Astrocyte of the spinal cord (primary cell): ENCODE measurements around the gene BATF2.
"Not testable (repeated sequence)": the region's sequence is repeated elsewhere in the genome, so short reads cannot be mapped to it uniquely, and the experiment has no call there.

Experiments used
- DNase-seq: peaks from one replicate; pipeline ENCODE4 v3.0.0; 2011; ENCODE audit warnings: low read depth, low spot score
- H3K4me3 ChIP-seq: 2 replicates; pipeline ENCODE4 v1.5.1; 2011; ENCODE audit warnings: low read depth, mild to moderate bottlenecking, low read length, moderate library complexity
- CTCF ChIP-seq: IDR thresholded peaks from 2 replicates; pipeline ENCODE4 v1.5.1; 2012; ENCODE audit warnings: low read depth, mild to moderate bottlenecking, low read length, inconsistent platforms
- in situ Hi-C: cut with HindIII; loops from 2 replicates; pipeline ENCODE4 v1.10.0; 2017; ENCODE audit warnings: low sequenced_read_pairs

BATF2 gene

GRCh38 chr11:64994318-64994717, 2.5 kb downstream of the BATF2 start:
- DNase-seq = no peak
- no peak for TF ChIP-seq CTCF

GRCh38 chr11:64990222-64990923, 6.4 kb downstream of the BATF2 start:
- in situ Hi-C loops = no loop called here
- no peak for TF ChIP-seq CTCF
- H3K4me3 ChIP-seq = no peak overlapping the region
- DNase-seq = no peak

More at GRCh38 chr11:64994318-64994717, 2.5 kb downstream of the BATF2 start:
- in situ Hi-C loops = no loop called here
- H3K4me3 ChIP-seq = no peak overlapping the region

- no peak overlapping the region for H3K4me3 ChIP-seq
- no peak for DNase-seq
- in situ Hi-C loops = no loop called here
- no peak for TF ChIP-seq CTCF
These were observed 7.4 kb downstream of the BATF2 start for GRCh38 chr11:64989416-64989815.

- no peak for TF ChIP-seq CTCF
- no peak for DNase-seq
- in situ Hi-C loops = no loop called here
- H3K4me3 ChIP-seq = no peak overlapping the region
These were observed 8.5 kb downstream of the BATF2 start for GRCh38 chr11:64987998-64988854.

- DNase-seq, in situ Hi-C loops, H3K4me3 ChIP-seq: not testable (repeated sequence)
These were observed 13.4 kb downstream of the BATF2 start for GRCh38 chr11:64983339-64983738.

- DNase-seq = no peak
- no peak for TF ChIP-seq CTCF
- in situ Hi-C loops = no loop called here
- no peak overlapping the region for H3K4me3 ChIP-seq
These were observed 20.1 kb downstream of the BATF2 start for GRCh38 chr11:64976651-64977050.

GRCh38 chr11:64974124-64974523, 22.6 kb downstream of the BATF2 start:
- DNase-seq = no peak
- TF ChIP-seq CTCF = no peak
- in situ Hi-C loops = no loop called here
- H3K4me3 ChIP-seq = no peak overlapping the region
